IMR-90 (cell line): ENCODE data around the gene NAV2. TPM values are rescaled to one million over a fixed set of nuclear protein-coding genes. Genes with fewer than 3 reads are reported as not detected.

Experiments used
- ATAC-seq: fragments of 200-7000 bp; cut with Tn5 transposase; 2 replicates; pipeline ENCODE4 v1.9.1; 2020; ENCODE audit warnings: low read depth, mild to moderate bottlenecking, moderate library complexity
- BruUV-seq: library from RNA; stranded (reverse); fragments of 400-500 nt; replicated peaks from 2 replicates; lab custom pipeline; 2021; lab: Mats Ljungman, UMichigan
- CTCF ChIA-PET: fragments of 300-600 bp; formaldehyde crosslinking; extraction: SDS; loops from one replicate; lab custom pipeline; 2021; ENCODE audit warnings: antibody characterized with exemption; lab: Yijun Ruan, JAX
- POLR2A ChIA-PET: fragments of 300-600 bp; sonication (Branson Sonifier 250); formaldehyde crosslinking; loops from one replicate; lab custom pipeline; 2022; ENCODE audit warnings: antibody characterized with exemption; ENCODE audit not compliant: unreplicated experiment; lab: Charles Lee
- DNase-seq: peaks from one replicate; pipeline ENCODE4 v3.0.0; 2013
- H2AFZ ChIP-seq: replicated peaks from 2 replicates; pipeline ENCODE3; 2013; ENCODE audit warnings: low read length, mild to moderate bottlenecking; ENCODE audit not compliant: poor library complexity
- H2AK5ac ChIP-seq: 2 replicates; pipeline ENCODE4 v1.6.1; 2013; ENCODE audit warnings: low read depth, low read length, inconsistent platforms
- H2AK9ac ChIP-seq: replicated peaks from 2 replicates; pipeline ENCODE3; 2013; ENCODE audit warnings: mild to moderate bottlenecking, low read depth, low read length, moderate library complexity; ENCODE audit not compliant: poor library complexity
- H2BK120ac ChIP-seq: 2 replicates; pipeline ENCODE4 v1.6.1; 2013; ENCODE audit warnings: low read depth, low read length, inconsistent platforms
- H2BK15ac ChIP-seq: 3 replicates; pipeline ENCODE4 v1.6.1; 2013; ENCODE audit warnings: low read depth, low read length, inconsistent platforms
- H2BK20ac ChIP-seq: 2 replicates; pipeline ENCODE4 v1.6.1; 2013; ENCODE audit warnings: low read depth, mild to moderate bottlenecking, inconsistent platforms, low read length, moderate library complexity
- H2BK5ac ChIP-seq: 2 replicates; pipeline ENCODE4 v1.6.1; 2013; ENCODE audit warnings: mild to moderate bottlenecking, low read depth, low read length, inconsistent platforms; ENCODE audit not compliant: poor library complexity, severe bottlenecking
- H3K14ac ChIP-seq: replicated peaks from 2 replicates; pipeline ENCODE4 v1.6.1; 2013; ENCODE audit warnings: low read depth, low read length, inconsistent platforms
- H3K18ac ChIP-seq: 2 replicates; pipeline ENCODE4 v1.6.1; 2013; ENCODE audit warnings: low read depth, low read length, control low read depth
- H3K23ac ChIP-seq: 2 replicates; pipeline ENCODE4 v1.6.1; 2013; ENCODE audit warnings: low read depth, low read length, inconsistent platforms
- H3K27ac ChIP-seq: 2 replicates; pipeline ENCODE4 v1.5.1; 2013; ENCODE audit warnings: mild to moderate bottlenecking, control low read depth, low read length; ENCODE audit not compliant: insufficient read depth
- H3K27me3 ChIP-seq: 2 replicates; pipeline ENCODE4 v1.6.1; 2013; ENCODE audit warnings: low read length; ENCODE audit not compliant: control insufficient read depth, insufficient read depth
- H3K36me3 ChIP-seq: 2 replicates; pipeline ENCODE4 v1.6.1; 2013; ENCODE audit warnings: low read length, mixed read lengths; ENCODE audit not compliant: control insufficient read depth, insufficient read depth
- H3K4ac ChIP-seq: 2 replicates; pipeline ENCODE4 v1.6.1; 2013; ENCODE audit warnings: low read depth, low read length, inconsistent platforms
- H3K4me1 ChIP-seq: 2 replicates; pipeline ENCODE4 v1.6.1; 2013; ENCODE audit warnings: low read length, mixed read lengths; ENCODE audit not compliant: control insufficient read depth, insufficient read depth
- H3K4me2 ChIP-seq: 2 replicates; pipeline ENCODE4 v1.6.1; 2013; ENCODE audit warnings: low read depth, mild to moderate bottlenecking, control low read depth, low read length, moderate library complexity
- H3K4me3 ChIP-seq: 2 replicates; pipeline ENCODE4 v1.5.1; 2013; ENCODE audit warnings: low read depth, mild to moderate bottlenecking, control low read depth, low read length, moderate library complexity; ENCODE audit not compliant: insufficient read depth
- H3K56ac ChIP-seq: 2 replicates; pipeline ENCODE4 v1.6.1; 2013; ENCODE audit warnings: low read length, inconsistent platforms; ENCODE audit not compliant: insufficient read depth; ENCODE audit errors: extremely low read depth
- H3K79me1 ChIP-seq, 2 experiments: 2 replicates each; pipeline ENCODE4 v1.6.1; 2013; ENCODE audit warnings: low read length in 2 of 2, inconsistent platforms in 1 of 2, low read depth in 1 of 2
- H3K9ac ChIP-seq: 2 replicates; pipeline ENCODE4 v1.6.1; 2013; ENCODE audit warnings: low read depth, low read length, control low read depth
- H3K9me1 ChIP-seq: 2 replicates; pipeline ENCODE4 v1.6.1; 2013; ENCODE audit warnings: low read length, inconsistent platforms; ENCODE audit not compliant: insufficient read depth
- H3K9me3 ChIP-seq: 2 replicates; pipeline ENCODE4 v1.6.1; 2013; ENCODE audit warnings: low read length; ENCODE audit not compliant: control insufficient read depth, insufficient read depth
- H4K20me1 ChIP-seq: 2 replicates; pipeline ENCODE4 v1.6.1; 2013; ENCODE audit warnings: low read length, inconsistent platforms; ENCODE audit not compliant: insufficient read depth
- H4K5ac ChIP-seq: 2 replicates; pipeline ENCODE4 v1.6.1; 2013; ENCODE audit warnings: mild to moderate bottlenecking, low read depth, low read length, control low read depth
- H4K8ac ChIP-seq, 2 experiments: 2 replicates each; pipeline ENCODE4 v1.6.1; 2013; ENCODE audit warnings: low read depth in 2 of 2, low read length in 2 of 2, control low read depth in 1 of 2, inconsistent platforms in 1 of 2
- H4K91ac ChIP-seq: 2 replicates; pipeline ENCODE4 v1.6.1; 2013; ENCODE audit warnings: low read depth, low read length, inconsistent platforms; ENCODE audit not compliant: insufficient read depth
- ELK1 ChIP-seq: fragments of 150-350 bp; IDR thresholded peaks from 2 replicates; pipeline ENCODE4 v1.6.1; 2016; ENCODE audit warnings: low read depth, mild to moderate bottlenecking, low read length, moderate library complexity, borderline replicate concordance
- MAFK ChIP-seq: IDR thresholded peaks from 2 replicates; pipeline ENCODE4 v1.6.1; 2012; ENCODE audit warnings: low read depth, low read length, improper control_type of control experiment
- MAZ ChIP-seq: IDR thresholded peaks from 2 replicates; pipeline ENCODE4 v1.6.1; 2012; ENCODE audit warnings: low read depth, mild to moderate bottlenecking, low read length, improper control_type of control experiment, moderate library complexity, borderline replicate concordance
- MXI1 ChIP-seq: IDR thresholded peaks from 2 replicates; pipeline ENCODE4 v1.6.1; 2012; ENCODE audit warnings: low read depth, mild to moderate bottlenecking, low read length, moderate library complexity, borderline replicate concordance
- NFE2L2 ChIP-seq: fragments of 150-350 bp; IDR thresholded peaks from 2 replicates; pipeline ENCODE4 v1.6.1; 2016; ENCODE audit warnings: low read depth, mild to moderate bottlenecking, low read length
- RFX5 ChIP-seq: IDR thresholded peaks from 2 replicates; pipeline ENCODE4 v1.8.0; 2012; ENCODE audit warnings: low read depth, mild to moderate bottlenecking, low read length, moderate library complexity
- USF2 ChIP-seq: fragments of 150-350 bp; IDR thresholded peaks from 2 replicates; pipeline ENCODE4 v1.6.1; 2017; ENCODE audit warnings: mild to moderate bottlenecking, antibody characterized with exemption, low read length, low read depth
- WGBS, 2 experiments: methylation state at CpG; one replicate each; pipeline versions ENCODE4 v1.1.5 to v1.1.7; 2013; ENCODE audit warnings: missing lambda C conversion rate in 2 of 2; ENCODE audit not compliant: insufficient read length in 1 of 2; ENCODE audit errors: extremely low coverage in 2 of 2; 5-methylcytosine and 5-hydroxymethylcytosine counted together
- dilution Hi-C: fragments of 300-500 bp; cut with HindIII; formaldehyde crosslinking; loops from one replicate; pipeline ENCODE4 v1.14.3; 2018; ENCODE audit warnings: low sequenced_read_pairs; ENCODE audit not compliant: unreplicated experiment
- in situ Hi-C: fragments of 300-500 bp; cut with MboI; formaldehyde crosslinking; loops from 3 replicates; pipeline ENCODE4 v1.14.3; 2019; ENCODE audit warnings: low sequenced_read_pairs, inconsistent platforms, mixed read lengths
- intact Hi-C: fragments of 100-400 bp; cut with micrococcal nuclease; formaldehyde crosslinking; loops from 2 replicates; pipeline ENCODE4 v1.10.0; 2022
- polyA plus RNA-seq, 3 experiments: library from polyadenylated mRNA; depleted of rRNA; stranded (reverse); fragments of >200 nt; gene quantifications; 2 replicates each; pipeline ENCODE4 v1.2.3, GENCODE V29; 2012; ENCODE audit warnings: low replicate concordance in 1 of 3
- total RNA-seq: library from RNA; depleted of rRNA; stranded (reverse); fragments of >200 nt; gene quantifications from 2 replicates; pipeline ENCODE4 v1.2.3, GENCODE V29; 2012

Gene NAV2
- total and polyA plus RNA-seq, 2 of the 4 experiments (the other 2 are of a cell fraction): 4.5 to 12.6 TPM

- H3K4ac ChIP-seq: no peak overlapping the region
- no peak overlapping the region for H2AFZ ChIP-seq
- peak; percentile 18 for DNase-seq
- no peak overlapping the region for H3K9ac ChIP-seq
- no peak overlapping the region for H4K91ac ChIP-seq
- no peak overlapping the region for H2BK5ac ChIP-seq
- no peak overlapping the region for H3K18ac ChIP-seq
- 6% methylated on average over 20 of the region's 61 CpGs; no CpG with 5 or more reads in 1 of the 2 experiments for WGBS, 2 experiments
- no peaks in the 10 kb centered on the region for H3K36me3 ChIP-seq
- no peak overlapping the region for H3K56ac ChIP-seq
- no peak overlapping the region for H2BK15ac ChIP-seq
- TF ChIP-seq MAZ (no peak), ELK1 (no peak), MXI1 (no peak), USF2 (no peak), NFE2L2 (no peak), RFX5 (no peak), MAFK (no peak)
- H3K27ac ChIP-seq: no peak overlapping the region
- H2AK5ac ChIP-seq: no peak overlapping the region
- H3K9me3 ChIP-seq: peaks cover 16% of the 10 kb centered on the region
- H3K4me2 ChIP-seq: peak overlapping the region; percentile 84; the same call in 1 of the 2 replicates
- H2BK20ac ChIP-seq: no peak overlapping the region
- no peaks in the 10 kb centered on the region for H3K4me1 ChIP-seq
- dilution Hi-C loops: no loop called here
- POLR2A ChIA-PET: no interaction called here
- CTCF ChIA-PET: no interaction called here
- no peaks in the 10 kb centered on the region for H3K9me1 ChIP-seq
- peak; percentile 76 for ATAC-seq
- H2BK120ac ChIP-seq: no peak overlapping the region
- no peak overlapping the region for H4K5ac ChIP-seq
- no peak overlapping the region for H3K23ac ChIP-seq
- H4K20me1 ChIP-seq: no peaks in the 10 kb centered on the region; the same call in 1 of the 2 replicates
- H3K27me3 ChIP-seq: peaks cover 80% of the 10 kb centered on the region
- no peaks in the 10 kb centered on the region for H3K79me1 ChIP-seq
- H2AK9ac ChIP-seq: peak overlapping the region; percentile 9
- H3K14ac ChIP-seq: no peak overlapping the region
- H4K8ac ChIP-seq: no peak overlapping the region
- intact Hi-C loops: no loop called here
- in situ Hi-C loops: no loop called here
- BruUV-seq: no TSS peak
- no peak overlapping the region; the same call in 1 of the 2 replicates for H3K4me3 ChIP-seq
Observed at GRCh38 chr11:20162824-20163782, 450.5 kb downstream of the NAV2 start.
